ENCODE measurements around the gene HCLS1. TPM values are rescaled to one million over a fixed set of nuclear protein-coding genes. Genes with fewer than 3 reads are reported as not detected.
"Not testable (repeated sequence)": the region's sequence is repeated elsewhere in the genome, so short reads cannot be mapped to it uniquely, and the experiment has no call there.

Gene HCLS1
- total RNA-seq, 1 donor from 2014 or later = 234 TPM

- no peak overlapping the region for H3K4me3 Mint-ChIP-seq
- no peak for DNase-seq (ENCODE audit: low spot score)
- no peaks in the 10 kb centered on the region for H3K27me3 Mint-ChIP-seq (ENCODE audit: insufficient read depth)
- no peaks in the 10 kb centered on the region for H3K9me3 Mint-ChIP-seq
- no peaks in the 10 kb centered on the region for H3K36me3 Mint-ChIP-seq (ENCODE audit: low read depth)
- no peaks in the 10 kb centered on the region for H3K4me1 Mint-ChIP-seq (ENCODE audit: low read depth)
- H3K27ac Mint-ChIP-seq = no peak overlapping the region
- intact Hi-C loops (cut with micrococcal nuclease) = no loop called here
Observed at GRCh38 chr3:121606106-121606505, 54.6 kb downstream of the HCLS1 start.

GRCh38 chr3:121604759-121605158 is 55.9 kb downstream of the HCLS1 start:
- no peaks in the 10 kb centered on the region for H3K4me1 Mint-ChIP-seq (ENCODE audit: low read depth)
- no peak overlapping the region for H3K4me3 Mint-ChIP-seq
- no peak for DNase-seq (ENCODE audit: low spot score)
- H3K9me3 Mint-ChIP-seq = no peaks in the 10 kb centered on the region
- H3K27ac Mint-ChIP-seq = no peak overlapping the region
- intact Hi-C loops (cut with micrococcal nuclease) = no loop called here
- H3K36me3 Mint-ChIP-seq (ENCODE audit: low read depth) = no peaks in the 10 kb centered on the region
- no peaks in the 10 kb centered on the region for H3K27me3 Mint-ChIP-seq (ENCODE audit: insufficient read depth)

GRCh38 chr3:121601212-121601812 is 59.4 kb downstream of the HCLS1 start:
- H3K4me3 Mint-ChIP-seq = no peak overlapping the region
- no peak for DNase-seq (ENCODE audit: low spot score)
- H3K4me1 Mint-ChIP-seq (ENCODE audit: low read depth) = no peaks in the 10 kb centered on the region
- no peaks in the 10 kb centered on the region for H3K9me3 Mint-ChIP-seq
- intact Hi-C loops (cut with micrococcal nuclease) = no loop called here
- H3K27ac Mint-ChIP-seq = no peak overlapping the region
- no peaks in the 10 kb centered on the region for H3K36me3 Mint-ChIP-seq (ENCODE audit: low read depth)
- H3K27me3 Mint-ChIP-seq (ENCODE audit: insufficient read depth) = no peaks in the 10 kb centered on the region

GRCh38 chr3:121599900-121600299 is 60.8 kb downstream of the HCLS1 start:
- H3K27ac Mint-ChIP-seq; H3K27me3 Mint-ChIP-seq (ENCODE audit: insufficient read depth); intact Hi-C loops (cut with micrococcal nuclease); H3K9me3 Mint-ChIP-seq; H3K36me3 Mint-ChIP-seq (ENCODE audit: low read depth); DNase-seq (ENCODE audit: low spot score); H3K4me3 Mint-ChIP-seq; H3K4me1 Mint-ChIP-seq (ENCODE audit: low read depth): not testable (repeated sequence)

GRCh38 chr3:121598564-121598963 is 62.1 kb downstream of the HCLS1 start:
- intact Hi-C loops (cut with micrococcal nuclease) = no loop called here
- Mint-ChIP-seq H3K27ac (no peak overlapping the region), H3K4me3 (no peak overlapping the region), H3K9me3 (no peaks in the 10 kb centered on the region), H3K36me3 (ENCODE audit: low read depth) (no peaks in the 10 kb centered on the region), H3K4me1 (ENCODE audit: low read depth) (no peaks in the 10 kb centered on the region), H3K27me3 (ENCODE audit: insufficient read depth) (no peaks in the 10 kb centered on the region)
- DNase-seq (ENCODE audit: low spot score) = no peak

GRCh38 chr3:121595765-121596406 is 64.8 kb downstream of the HCLS1 start:
- H3K4me3 Mint-ChIP-seq = no peak overlapping the region
- no peak for DNase-seq (ENCODE audit: low spot score)
- intact Hi-C loops (cut with micrococcal nuclease) = no loop called here
- no peaks in the 10 kb centered on the region for H3K4me1 Mint-ChIP-seq (ENCODE audit: low read depth)
- H3K27ac Mint-ChIP-seq = no peak overlapping the region
- H3K27me3 Mint-ChIP-seq (ENCODE audit: insufficient read depth) = peaks cover 4% of the 10 kb centered on the region
- H3K36me3 Mint-ChIP-seq (ENCODE audit: low read depth) = no peaks in the 10 kb centered on the region
- H3K9me3 Mint-ChIP-seq = no peaks in the 10 kb centered on the region

- Mint-ChIP-seq H3K27ac (no peak overlapping the region), H3K27me3 (ENCODE audit: insufficient read depth) (peaks cover 6% of the 10 kb centered on the region), H3K4me1 (ENCODE audit: low read depth) (no peaks in the 10 kb centered on the region), H3K9me3 (no peaks in the 10 kb centered on the region), H3K36me3 (ENCODE audit: low read depth) (no peaks in the 10 kb centered on the region), H3K4me3 (no peak overlapping the region)
- intact Hi-C loops (cut with micrococcal nuclease) = no loop called here
- no peak for DNase-seq (ENCODE audit: low spot score)
Observed at GRCh38 chr3:121594850-121595249, 65.9 kb downstream of the HCLS1 start.

- H3K4me1 Mint-ChIP-seq (ENCODE audit: low read depth); DNase-seq (ENCODE audit: low spot score); intact Hi-C loops (cut with micrococcal nuclease); H3K36me3 Mint-ChIP-seq (ENCODE audit: low read depth); H3K27ac Mint-ChIP-seq; H3K27me3 Mint-ChIP-seq (ENCODE audit: insufficient read depth); H3K4me3 Mint-ChIP-seq; H3K9me3 Mint-ChIP-seq: not testable (repeated sequence)
Observed at GRCh38 chr3:121593806-121594205, 66.9 kb downstream of the HCLS1 start.

- peaks cover 9% of the 10 kb centered on the region for H3K27me3 Mint-ChIP-seq (ENCODE audit: insufficient read depth)
- no peak within 1 kb of the TSS for H3K27ac Mint-ChIP-seq
- intact Hi-C loops (cut with micrococcal nuclease) = no loop called here
- no peak for DNase-seq (ENCODE audit: low spot score)
- no peaks in the 10 kb centered on the region for H3K9me3 Mint-ChIP-seq
- no peaks in the 10 kb centered on the region for H3K4me1 Mint-ChIP-seq (ENCODE audit: low read depth)
- no peak within 1 kb of the TSS for H3K4me3 Mint-ChIP-seq
- H3K36me3 Mint-ChIP-seq (ENCODE audit: low read depth) = no peaks in the 10 kb centered on the region
Observed at GRCh38 chr3:121592856-121593702, 67.6 kb downstream of the HCLS1 start, which contains the start of gene FBXO40. Gene FBXO40 (plus strand): TSS chr3:121593379. CDS start chr3:121620576, 27,197 bp downstream.

- H3K36me3 Mint-ChIP-seq (ENCODE audit: low read depth) = no peaks in the 10 kb centered on the region
- no peak overlapping the region for H3K4me3 Mint-ChIP-seq
- no peaks in the 10 kb centered on the region for H3K4me1 Mint-ChIP-seq (ENCODE audit: low read depth)
- intact Hi-C loops (cut with micrococcal nuclease) = no loop called here
- no peaks in the 10 kb centered on the region for H3K9me3 Mint-ChIP-seq
- H3K27me3 Mint-ChIP-seq (ENCODE audit: insufficient read depth) = peaks cover 15% of the 10 kb centered on the region
- no peak for DNase-seq (ENCODE audit: low spot score)
- H3K27ac Mint-ChIP-seq = no peak overlapping the region
Observed at GRCh38 chr3:121584418-121584817, 76.3 kb downstream of the HCLS1 start.

- Mint-ChIP-seq H3K27me3 (ENCODE audit: insufficient read depth) (peaks cover 14% of the 10 kb centered on the region), H3K4me1 (ENCODE audit: low read depth) (no peaks in the 10 kb centered on the region), H3K9me3 (no peaks in the 10 kb centered on the region), H3K27ac (no peak overlapping the region), H3K4me3 (no peak overlapping the region), H3K36me3 (ENCODE audit: low read depth) (no peaks in the 10 kb centered on the region)
- intact Hi-C loops (cut with micrococcal nuclease) = no loop called here
- no peak for DNase-seq (ENCODE audit: low spot score)
Observed at GRCh38 chr3:121581691-121582090, 79.0 kb downstream of the HCLS1 start.
